ENCODE results near the gene ECEL1. TPM values are rescaled to one million over a fixed set of nuclear protein-coding genes. Genes with fewer than 3 reads are reported as not detected.
"Not testable (repeated sequence)": the region's sequence is repeated elsewhere in the genome, so short reads cannot be mapped to it uniquely, and the experiment has no call there.

Gene ECEL1, protein sequence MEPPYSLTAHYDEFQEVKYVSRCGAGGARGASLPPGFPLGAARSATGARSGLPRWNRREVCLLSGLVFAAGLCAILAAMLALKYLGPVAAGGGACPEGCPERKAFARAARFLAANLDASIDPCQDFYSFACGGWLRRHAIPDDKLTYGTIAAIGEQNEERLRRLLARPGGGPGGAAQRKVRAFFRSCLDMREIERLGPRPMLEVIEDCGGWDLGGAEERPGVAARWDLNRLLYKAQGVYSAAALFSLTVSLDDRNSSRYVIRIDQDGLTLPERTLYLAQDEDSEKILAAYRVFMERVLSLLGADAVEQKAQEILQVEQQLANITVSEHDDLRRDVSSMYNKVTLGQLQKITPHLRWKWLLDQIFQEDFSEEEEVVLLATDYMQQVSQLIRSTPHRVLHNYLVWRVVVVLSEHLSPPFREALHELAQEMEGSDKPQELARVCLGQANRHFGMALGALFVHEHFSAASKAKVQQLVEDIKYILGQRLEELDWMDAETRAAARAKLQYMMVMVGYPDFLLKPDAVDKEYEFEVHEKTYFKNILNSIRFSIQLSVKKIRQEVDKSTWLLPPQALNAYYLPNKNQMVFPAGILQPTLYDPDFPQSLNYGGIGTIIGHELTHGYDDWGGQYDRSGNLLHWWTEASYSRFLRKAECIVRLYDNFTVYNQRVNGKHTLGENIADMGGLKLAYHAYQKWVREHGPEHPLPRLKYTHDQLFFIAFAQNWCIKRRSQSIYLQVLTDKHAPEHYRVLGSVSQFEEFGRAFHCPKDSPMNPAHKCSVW
- total RNA-seq, result not detected

DNA sequence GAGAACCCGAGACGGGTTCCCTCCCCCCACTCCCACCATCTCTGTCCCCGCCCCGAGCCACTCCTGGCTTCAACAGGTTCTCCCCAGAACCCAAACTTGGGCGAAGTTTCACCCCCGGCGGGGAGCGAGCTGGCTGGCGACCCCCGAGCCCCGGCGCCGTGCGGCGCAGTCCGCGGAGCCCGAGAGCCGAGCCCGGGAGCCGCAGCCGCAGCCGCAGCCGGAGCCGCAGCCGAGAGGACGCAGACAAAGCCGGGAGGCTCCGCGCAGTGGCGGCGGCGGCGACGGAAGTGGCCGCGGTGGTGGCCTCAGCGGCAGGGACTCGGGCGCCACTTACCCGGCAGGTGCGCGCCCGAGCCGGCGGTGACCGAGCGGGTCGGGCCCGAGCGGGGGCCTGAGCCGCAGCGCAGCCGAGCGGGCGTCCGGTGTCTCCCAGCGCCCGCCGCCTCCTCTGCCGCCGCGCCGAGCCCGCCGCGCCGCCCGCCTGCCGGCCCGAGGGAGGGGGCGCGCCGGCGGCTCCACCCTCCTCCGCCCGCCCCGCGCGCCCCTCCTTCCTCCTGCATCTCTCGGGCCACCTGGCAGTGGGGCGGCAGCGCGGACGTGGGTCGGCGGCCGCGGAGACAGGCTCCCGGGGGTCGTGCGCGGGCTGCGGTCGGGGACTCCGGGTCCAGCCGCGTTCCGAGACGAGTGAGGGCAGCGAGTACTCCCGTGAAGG, at the start of gene ECEL1:
Gene ECEL1 (minus strand): TSS at position 450 of the 712 bp plus-strand sequence. CDS start 1,181 bp downstream, outside the sequence.
- ATAC-seq, result no peak

DNA sequence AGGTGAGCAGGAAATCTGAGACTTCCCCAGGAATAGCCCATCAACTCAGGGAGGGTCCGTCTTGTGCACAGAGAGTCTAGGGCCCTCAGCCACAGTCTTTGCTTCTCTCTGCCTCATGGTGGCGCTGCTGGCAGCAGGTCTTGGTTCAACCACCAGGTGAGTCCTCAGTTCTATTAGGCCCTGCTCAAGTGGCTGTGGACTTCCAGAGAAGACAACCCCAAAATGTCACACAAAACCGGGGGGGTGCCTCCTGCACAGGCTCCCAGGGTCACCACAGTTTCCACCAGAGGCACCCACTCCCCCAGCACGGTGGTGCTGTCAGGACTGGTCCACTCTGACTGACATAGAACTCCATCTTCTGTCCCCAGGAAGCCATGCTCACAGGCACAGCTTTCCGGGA, 49.4 kb upstream of the ECEL1 start:
- ATAC-seq, result no peak

DNA sequence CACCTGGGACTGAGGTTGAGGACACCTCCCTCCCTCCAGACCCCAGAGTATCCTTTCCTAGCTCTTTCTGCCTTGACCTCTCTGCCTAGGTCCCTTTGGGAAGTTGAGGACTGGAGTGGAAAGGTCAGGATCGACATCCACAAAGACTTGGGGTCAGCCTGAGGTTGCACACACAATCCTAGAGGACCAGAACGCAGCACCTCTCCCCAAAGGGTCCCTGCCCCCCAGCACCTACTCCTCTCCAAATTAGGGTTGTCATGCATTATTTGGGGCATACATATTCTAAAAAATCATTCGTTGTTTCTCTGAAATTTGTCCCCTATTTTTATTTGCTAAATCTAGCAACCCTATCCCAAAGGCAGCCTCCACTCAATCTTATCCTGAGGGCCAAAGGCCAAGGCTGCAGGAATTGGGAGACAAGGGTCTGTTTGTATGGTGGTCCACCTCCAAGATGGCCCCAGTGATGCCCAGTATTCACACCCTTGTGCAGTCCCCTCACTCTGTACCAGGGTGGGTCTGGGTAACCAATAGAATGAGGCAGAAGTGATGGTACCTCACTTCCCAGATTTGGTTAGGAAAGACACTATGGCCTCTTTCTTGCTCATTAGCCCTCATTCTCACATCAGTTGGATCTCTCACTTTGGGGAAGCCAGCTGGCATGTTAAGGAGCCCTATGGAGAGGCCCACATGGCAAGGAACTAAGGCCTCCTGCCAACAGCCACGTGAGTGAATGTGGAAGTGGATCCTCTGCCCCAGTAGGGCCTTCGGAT, 48.3 kb upstream of the ECEL1 start:
- no peak for ATAC-seq

DNA sequence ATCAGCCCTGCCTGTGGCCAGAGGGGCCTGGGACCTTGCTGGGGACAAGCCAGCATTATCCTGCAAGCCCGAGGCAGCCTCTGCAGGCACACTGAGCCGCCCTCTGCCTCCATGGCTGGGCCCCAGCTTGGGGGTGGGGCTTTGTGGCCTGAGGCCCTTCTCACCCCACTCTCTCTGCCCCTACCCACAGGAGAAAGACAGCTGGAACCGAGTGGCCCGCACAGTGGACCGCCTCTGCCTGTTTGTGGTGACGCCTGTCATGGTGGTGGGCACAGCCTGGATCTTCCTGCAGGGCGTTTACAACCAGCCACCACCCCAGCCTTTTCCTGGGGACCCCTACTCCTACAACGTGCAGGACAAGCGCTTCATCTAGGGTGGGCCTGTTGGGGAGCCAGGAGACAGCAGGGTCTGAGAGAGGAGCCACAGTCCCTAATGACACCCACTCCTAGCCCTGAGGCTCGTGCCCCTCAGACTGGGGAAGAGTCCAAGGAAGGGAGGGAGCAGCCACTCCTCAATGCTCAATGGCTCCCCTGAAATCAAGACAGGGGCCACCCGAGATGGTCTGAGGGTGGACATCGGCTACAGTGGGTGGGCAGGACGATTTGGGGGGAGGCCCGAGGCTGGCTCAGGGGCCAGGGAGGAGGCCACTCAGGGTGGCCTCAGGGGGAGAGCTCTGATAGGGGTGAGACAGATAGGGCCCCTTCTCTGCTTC, 47.5 kb upstream of the ECEL1 start:
- ATAC-seq, result no peak

DNA sequence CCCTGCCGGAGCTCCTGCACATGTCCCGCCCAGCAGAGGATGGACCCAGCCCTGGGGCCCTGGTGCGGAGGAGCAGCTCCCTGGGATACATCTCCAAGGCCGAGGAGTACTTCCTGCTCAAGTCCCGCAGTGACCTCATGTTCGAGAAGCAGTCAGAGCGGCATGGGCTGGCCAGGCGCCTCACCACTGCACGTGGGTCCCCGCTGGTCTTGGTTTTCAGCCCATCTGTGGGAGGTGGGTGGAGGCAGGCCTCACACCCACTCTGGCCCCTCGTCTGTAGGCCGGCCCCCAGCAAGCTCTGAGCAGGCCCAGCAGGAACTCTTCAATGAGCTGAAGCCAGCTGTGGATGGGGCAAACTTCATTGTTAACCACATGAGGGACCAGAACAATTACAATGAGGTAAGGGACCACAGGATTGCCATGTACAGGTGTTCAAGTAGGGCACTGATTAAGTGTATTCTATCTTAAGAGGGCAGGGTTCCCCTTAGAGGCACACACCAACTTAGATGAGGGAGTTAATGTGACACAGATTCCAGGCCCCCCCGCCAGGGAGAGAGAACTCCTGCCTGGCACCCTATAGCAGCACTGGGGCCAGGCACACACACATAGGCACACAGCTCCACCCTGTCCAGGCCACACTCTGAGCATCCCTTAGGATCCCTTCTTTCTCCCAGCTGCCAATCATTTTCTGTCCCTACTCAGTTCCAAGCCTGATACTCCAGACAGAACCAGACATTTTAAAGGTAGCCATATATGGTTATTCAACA, 46.5 kb upstream of the ECEL1 start:
- ATAC-seq, result no peak

DNA sequence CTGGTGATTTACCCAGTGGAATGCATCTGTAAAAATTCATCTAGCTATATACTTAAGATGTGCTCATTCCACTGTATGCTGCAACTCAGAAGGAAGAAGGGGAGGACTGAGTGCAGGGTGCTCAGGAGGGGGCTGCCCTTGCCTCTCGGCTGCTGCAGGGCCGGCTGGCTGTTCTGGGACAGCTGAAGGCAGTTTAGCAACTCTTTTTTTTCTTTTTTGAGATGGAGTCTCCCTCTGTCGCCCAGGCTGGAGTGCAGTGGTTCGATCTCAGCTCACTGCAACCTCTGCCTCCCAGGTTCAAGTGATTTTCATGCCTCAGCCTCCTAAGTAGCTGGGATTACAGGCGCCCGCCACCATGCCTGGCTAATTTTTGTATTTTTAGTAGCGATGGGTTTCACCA, 45.2 kb upstream of the ECEL1 start:
- ATAC-seq, result not testable (repeated sequence)

DNA sequence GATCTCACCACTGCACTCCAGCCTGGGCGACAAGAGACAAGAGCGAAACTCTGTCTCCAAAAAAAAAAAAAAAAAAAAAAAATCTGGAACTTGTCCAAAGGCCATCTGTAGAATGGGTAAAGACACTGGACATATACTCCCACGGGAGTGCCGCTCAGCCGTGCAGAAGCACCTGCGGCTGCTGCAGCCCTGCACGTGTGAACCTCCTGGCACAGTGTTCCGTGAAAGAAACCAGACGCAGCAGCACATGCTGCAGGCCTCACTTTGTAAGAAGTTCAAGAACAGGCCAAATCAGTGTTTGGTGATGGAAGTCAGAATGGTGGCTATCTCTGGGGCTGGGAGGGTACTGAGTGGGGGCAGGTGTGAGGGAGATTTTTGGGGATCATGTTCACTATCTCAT, 44.8 kb upstream of the ECEL1 start:
- ATAC-seq, result no peak

DNA sequence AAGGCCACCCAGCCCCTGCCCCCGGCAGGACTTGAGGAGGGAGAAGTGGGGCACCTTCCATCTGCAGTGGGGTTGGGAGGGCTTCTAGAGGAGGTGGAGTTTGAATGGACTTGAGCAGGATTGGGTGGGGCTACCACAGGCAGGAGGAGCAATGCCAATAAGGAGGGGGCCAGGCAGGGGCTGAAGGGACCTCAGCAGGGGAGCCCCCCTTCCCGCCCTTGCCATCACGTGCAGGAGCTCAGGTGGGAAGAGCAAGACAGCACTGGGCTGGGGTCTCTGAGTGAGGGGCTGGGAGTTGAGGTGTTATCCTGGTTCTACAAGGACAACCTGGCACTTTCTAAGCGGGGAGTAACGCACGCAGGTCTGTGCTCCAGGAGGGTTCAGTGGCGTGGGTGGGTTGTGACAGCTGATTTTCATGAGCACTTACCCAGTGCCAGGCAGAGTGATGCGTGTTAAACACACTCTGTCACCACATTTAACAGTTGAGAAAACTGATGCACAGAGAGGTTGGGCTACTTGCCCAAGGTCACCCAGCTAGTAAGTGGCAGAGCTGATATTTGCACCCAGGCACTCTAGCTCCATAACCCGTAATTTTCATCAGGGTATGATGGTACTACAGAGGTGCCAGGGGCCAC, 43.1 kb upstream of the ECEL1 start:
- no peak for ATAC-seq

DNA sequence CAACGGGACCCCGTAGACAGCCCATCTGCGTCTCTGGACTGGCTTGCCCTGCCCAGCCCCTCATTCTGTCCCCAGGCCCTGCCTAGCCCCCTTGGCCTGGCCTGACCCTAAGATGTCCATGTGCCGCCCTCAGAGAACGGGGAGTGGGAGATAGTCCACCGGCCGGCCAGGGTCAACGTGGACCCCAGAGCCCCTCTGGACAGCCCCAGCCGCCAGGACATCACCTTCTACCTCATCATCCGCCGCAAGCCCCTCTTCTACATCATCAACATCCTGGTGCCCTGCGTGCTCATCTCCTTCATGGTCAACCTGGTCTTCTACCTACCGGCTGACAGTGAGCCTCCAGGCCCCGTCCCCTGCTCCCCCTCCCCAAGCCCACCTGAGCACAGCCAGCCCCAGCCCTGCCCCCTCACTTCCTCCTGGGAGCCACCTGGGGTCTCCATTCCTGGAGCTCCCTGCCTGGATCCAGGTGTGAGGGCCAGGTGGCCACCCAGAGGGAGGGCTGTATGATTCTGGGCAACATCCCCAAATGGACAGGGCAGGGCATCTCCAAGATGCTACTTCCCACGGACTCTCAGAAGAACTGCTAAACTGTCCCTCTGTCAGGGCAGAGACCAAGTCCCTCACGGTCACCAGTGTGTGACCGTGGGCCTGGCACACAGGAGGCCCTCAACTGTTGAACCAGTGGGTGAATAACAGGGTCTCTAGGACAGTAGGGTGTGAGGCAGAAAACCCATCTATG, 42.3 kb upstream of the ECEL1 start:
- no peak for ATAC-seq

DNA sequence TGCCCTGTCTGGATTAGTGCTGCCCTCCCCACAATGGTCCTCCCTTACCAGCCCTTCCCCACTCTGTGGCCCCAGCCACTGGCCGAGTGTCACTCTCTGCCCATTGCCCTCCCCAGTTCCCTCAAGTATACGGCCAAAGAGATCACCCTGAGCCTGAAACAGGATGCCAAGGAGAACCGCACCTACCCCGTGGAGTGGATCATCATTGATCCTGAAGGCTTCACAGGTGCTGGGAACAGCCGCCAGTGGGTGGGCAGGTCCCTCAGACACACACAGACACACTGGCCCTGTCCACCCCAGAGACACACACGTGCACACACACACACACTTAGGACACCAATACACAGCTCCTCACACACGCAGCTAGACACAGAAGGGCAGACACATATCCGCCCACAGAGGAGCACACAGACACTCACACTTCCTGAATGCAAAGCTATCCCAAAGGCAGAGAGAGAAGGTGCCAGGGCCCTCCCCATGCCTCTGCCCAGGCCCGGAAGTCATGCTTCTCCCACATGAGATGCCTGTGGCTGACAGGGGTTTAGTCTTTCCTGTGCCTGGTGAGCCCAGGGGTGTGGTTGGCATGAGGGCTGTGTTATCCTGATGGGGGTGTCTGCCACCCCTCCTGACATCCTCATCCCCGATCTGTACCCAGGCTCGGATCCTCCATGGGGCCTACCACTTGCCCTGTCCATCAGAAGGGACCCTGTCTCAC, 41.3 kb upstream of the ECEL1 start:
- ATAC-seq, result no peak

DNA sequence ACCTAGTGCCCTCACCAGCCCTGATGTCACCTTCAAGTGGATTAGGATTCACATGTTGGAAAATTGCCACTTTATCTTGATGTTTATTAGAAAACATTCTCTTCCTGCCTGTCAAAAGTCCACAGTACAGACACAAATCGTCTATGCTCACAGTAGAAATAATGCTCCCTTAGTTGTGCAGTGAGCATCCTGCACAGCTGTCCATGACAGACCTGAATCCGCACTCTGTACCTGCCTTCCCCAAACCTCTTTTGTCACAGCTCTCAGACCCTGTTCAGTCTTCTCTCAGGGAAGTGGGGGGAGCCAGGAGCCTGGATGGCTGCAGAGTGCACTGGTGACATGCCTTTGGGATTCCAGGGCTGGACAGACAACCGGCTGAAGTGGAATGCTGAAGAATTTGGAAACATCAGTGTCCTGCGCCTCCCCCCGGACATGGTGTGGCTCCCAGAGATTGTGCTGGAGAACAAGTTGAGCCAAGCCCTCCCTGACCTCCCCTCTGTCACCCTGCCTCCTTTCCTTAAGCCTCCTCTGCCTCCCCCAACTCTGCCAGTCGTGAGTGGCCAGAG, 40.4 kb upstream of the ECEL1 start:
- ATAC-seq, result no peak

DNA sequence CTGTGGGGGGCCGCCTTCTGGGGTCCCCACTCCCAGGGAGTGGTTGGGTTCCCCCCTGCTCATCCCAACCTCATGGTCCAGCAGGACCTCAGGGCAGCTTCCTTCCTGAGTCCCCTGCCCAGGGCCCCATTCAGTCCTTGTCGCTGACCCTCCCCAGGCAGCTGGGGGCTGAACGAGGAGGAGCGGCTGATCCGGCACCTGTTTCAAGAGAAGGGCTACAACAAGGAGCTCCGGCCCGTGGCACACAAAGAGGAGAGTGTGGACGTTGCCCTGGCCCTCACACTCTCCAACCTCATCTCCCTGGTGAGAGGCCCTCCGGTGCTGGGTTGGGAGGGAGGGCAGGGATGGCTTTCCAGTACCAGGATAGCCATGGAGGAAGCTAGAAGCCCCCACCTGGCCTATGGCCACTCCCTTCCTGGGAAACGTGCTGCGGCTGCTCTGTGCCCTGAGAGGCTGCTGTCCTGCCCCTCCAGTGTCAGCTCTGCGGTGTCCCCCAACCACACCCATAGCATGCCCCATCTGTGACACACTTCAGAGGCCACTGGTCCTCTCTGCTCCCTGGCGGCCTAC, 38.8 kb upstream of the ECEL1 start:
- no peak for ATAC-seq

DNA sequence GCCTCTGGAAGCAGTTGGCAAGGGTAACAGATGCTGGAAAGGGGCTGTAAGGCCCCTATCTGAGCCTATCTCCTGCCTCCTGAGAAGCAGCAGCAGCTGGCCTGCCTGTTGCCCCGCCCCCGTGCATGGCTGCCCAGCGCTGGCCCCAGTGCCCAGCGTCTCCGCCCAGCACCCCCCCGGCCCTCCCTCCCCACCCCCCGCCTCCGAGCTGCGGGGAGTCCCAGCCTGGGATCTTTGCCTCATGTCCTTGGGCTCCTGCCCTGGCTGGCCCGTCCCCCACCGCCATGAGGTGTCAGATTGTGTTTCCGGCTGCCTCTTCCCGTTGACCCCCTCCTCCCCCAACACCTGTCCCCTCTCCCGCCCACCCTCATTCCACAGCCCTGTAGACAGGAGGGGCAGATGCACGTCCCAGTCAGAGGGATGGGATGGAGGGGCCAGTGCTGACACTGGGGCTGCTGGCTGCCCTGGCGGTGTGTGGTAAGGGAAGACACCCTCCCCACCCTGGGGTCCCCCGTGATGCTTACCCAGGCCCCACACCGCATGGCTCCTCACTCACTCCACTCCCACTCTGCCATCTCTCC, 38.2 kb upstream of the ECEL1 start, which contains the start of gene CHRND:
Gene CHRND (plus strand): TSS at position 370 of the 581 bp plus-strand sequence. CDS start 56 bp downstream, at position 426.
- ATAC-seq, result no peak

DNA sequence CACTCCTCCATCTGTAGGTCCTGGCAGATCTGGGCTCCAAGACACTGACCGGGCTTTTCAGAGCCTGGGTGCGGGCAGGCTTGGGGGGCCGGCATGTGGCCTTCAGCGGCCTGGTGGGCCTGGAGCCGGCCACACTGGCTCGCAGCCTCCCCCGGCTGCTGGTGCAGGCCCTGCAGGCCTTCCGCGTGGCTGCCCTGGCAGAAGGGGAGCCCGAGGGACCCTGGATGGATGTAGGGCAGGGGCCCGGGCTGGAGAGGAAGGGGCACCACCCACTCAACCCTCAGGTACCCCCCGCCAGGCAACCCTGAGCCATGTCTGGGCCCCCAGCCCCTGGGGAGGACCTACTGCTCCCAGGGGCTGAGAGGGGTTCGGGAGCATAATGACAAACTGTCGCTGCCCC, 37.6 kb upstream of the ECEL1 start:
- ATAC-seq, result no peak

DNA sequence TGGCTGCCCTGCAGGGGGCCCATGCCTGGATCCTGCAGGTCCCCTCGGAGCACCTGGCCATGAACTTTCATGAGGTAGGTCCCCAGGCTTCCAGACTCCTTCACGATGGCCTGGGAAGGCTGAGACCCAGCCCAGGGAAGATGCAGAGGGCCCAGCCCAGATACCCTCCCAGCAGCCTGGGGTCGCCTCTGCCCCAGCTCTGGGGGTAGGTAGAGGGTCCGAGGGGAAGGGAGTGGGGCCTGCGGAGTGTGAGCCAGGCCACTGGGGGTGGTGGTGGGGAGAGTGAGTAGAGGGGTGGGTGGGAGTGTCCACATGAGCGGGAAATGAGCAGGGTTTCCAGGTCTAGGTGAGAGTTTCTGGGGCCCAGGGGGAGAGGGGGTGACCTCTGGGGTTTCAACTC, 37.1 kb upstream of the ECEL1 start:
- no peak for ATAC-seq

DNA sequence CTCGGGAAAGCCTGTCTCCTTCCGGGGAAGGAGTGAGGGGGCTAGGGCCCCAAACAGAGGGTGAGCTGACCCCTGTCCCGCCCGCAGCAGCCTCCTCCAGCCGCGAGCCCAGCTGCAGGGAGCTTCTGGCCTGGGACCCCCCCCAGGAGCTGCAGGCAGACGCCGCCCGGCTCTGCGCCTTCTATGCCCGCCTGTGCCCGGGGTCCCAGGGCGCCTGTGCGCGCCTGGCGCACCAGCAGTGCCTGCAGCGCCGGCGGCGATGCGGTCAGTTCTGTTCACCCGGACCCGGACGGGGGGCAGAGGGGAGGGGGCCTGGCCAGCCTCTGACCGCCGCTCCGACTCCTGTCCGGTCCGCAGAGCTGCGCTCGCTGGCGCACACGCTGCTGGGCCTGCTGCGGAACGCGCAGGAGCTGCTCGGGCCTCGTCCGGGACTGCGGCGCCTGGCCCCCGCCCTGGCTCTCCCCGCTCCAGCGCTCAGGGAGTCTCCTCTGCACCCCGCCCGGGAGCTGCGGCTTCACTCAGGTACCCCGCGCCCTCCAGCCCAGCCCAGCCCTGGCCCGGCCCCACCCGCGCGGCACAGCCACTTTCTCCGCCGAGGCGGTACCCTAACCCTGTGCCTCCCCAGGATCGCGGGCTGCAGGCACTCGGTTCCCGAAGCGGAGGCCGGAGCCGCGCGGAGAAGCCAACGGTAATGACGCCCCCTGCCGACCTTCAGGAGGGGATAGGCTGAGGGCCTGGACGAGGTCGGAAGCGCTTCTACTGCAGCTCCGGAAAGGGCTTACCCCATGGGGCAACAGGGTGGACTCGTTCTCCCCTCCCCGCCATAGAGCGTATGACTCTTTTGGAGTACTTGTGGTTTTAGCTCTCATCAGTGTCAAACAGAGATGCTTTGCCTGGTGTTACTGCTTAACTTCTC, 36.3 kb upstream of the ECEL1 start:
- peak; percentile 12 for ATAC-seq

DNA sequence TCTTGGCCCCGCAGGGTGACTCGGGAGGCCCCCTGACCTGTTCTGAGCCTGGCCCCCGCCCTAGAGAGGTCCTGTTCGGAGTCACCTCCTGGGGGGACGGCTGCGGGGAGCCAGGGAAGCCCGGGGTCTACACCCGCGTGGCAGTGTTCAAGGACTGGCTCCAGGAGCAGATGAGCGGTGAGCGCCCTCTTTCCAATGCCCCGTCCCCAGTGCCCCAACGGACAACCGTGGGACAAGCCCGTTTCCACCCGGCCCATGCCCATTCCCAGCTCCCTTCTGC, 35.7 kb upstream of the ECEL1 start:
- no peak for ATAC-seq
